Neural progenitor cell (in vitro differentiated cells): ENCODE measurements around the gene A2M. TPM values are rescaled to one million over a fixed set of nuclear protein-coding genes. Genes with fewer than 3 reads are reported as not detected.

ENCODE experiments used
- DNase-seq: peaks from one replicate; pipeline ENCODE4 v3.0.0-alpha.2; 2016; ENCODE audit warnings: low spot score
- H2AFZ ChIP-seq: fragments of 200-600 bp; sonication (generic); replicated peaks from 2 replicates; pipeline ENCODE4 v1.6.1; 2016; ENCODE audit warnings: antibody characterized with exemption
- H3F3A ChIP-seq: fragments of 200-600 bp; sonication (generic); 2 replicates; pipeline ENCODE4 v1.6.1; 2016; ENCODE audit warnings: antibody characterized with exemption, low read depth
- H3K27ac ChIP-seq: fragments of 200-600 bp; sonication (generic); 2 replicates; pipeline ENCODE4 v1.5.1; 2016; ENCODE audit warnings: mild to moderate bottlenecking
- H3K27me3 ChIP-seq: fragments of 200-600 bp; sonication (generic); 2 replicates; pipeline ENCODE4 v1.6.1; 2016; ENCODE audit warnings: mild to moderate bottlenecking, moderate library complexity
- H3K36me3 ChIP-seq: fragments of 200-600 bp; sonication (generic); 2 replicates; pipeline ENCODE4 v1.5.1; 2016
- H3K4me1 ChIP-seq: fragments of 200-600 bp; sonication (generic); 2 replicates; pipeline ENCODE4 v1.6.1; 2016; ENCODE audit warnings: mixed run types
- H3K4me2 ChIP-seq: fragments of 200-600 bp; sonication (generic); 2 replicates; pipeline ENCODE4 v1.6.1; 2016
- H3K4me3 ChIP-seq: fragments of 200-600 bp; sonication (generic); 2 replicates; pipeline ENCODE4 v1.5.1; 2016
- H3K79me2 ChIP-seq: fragments of 200-600 bp; sonication (generic); 2 replicates; pipeline ENCODE4 v1.6.1; 2016; ENCODE audit warnings: low read depth
- H3K9ac ChIP-seq: fragments of 200-600 bp; sonication (generic); 2 replicates; pipeline ENCODE4 v1.6.1; 2016
- H3K9me3 ChIP-seq: fragments of 200-600 bp; sonication (generic); 2 replicates; pipeline ENCODE4 v1.5.1; 2016; ENCODE audit warnings: low read depth
- H4K20me1 ChIP-seq: fragments of 200-600 bp; sonication (generic); 2 replicates; pipeline ENCODE4 v1.6.1; 2016; ENCODE audit warnings: low read depth
- H3K27ac Mint-ChIP-seq: 3 replicates; pipeline ENCODE4 v1.8.0; 2021; ENCODE audit warnings: mixed read lengths
- H3K27me3 Mint-ChIP-seq: 2 replicates; pipeline ENCODE4 v1.8.0; 2022; ENCODE audit warnings: low read depth, mild to moderate bottlenecking, inconsistent platforms, moderate library complexity, mixed read lengths; ENCODE audit not compliant: insufficient read depth
- H3K36me3 Mint-ChIP-seq: 3 replicates; pipeline ENCODE4 v1.8.0; 2021; ENCODE audit warnings: mixed read lengths
- H3K4me1 Mint-ChIP-seq: 3 replicates; pipeline ENCODE4 v1.8.0; 2021; ENCODE audit warnings: mixed read lengths
- H3K4me3 Mint-ChIP-seq: 3 replicates; pipeline ENCODE4 v1.8.0; 2021; ENCODE audit warnings: mild to moderate bottlenecking, moderate library complexity, mixed read lengths
- H3K9me3 Mint-ChIP-seq: 3 replicates; pipeline ENCODE4 v1.8.0; 2020; ENCODE audit warnings: mixed read lengths
- EZH2 ChIP-seq: fragments of 200-600 bp; sonication (generic); IDR thresholded peaks from 2 replicates; pipeline ENCODE4 v1.6.1; 2017; ENCODE audit warnings: antibody characterized with exemption, mild to moderate bottlenecking, moderate library complexity
- EZH2phosphoT487 ChIP-seq: fragments of 200-600 bp; sonication (generic); IDR thresholded peaks from 2 replicates; pipeline ENCODE4 v1.6.1; 2017; ENCODE audit warnings: antibody characterized with exemption
- total RNA-seq: library from RNA; depleted of rRNA; stranded (reverse); fragments of >200 nt; gene quantifications from 2 replicates; pipeline ENCODE4 v1.2.3, GENCODE V29; 2015; ENCODE audit warnings: low replicate concordance
- TF ChIP-seq, protein P1 (sequence below): fragments of 200-600 bp; sonication (generic); IDR thresholded peaks from 2 replicates; pipeline ENCODE4 v1.5.1; 2017; ENCODE audit warnings: antibody characterized with exemption, mild to moderate bottlenecking

The A2M gene
- total RNA-seq, 1 donor from 2014 or later, result not detected

DNA sequence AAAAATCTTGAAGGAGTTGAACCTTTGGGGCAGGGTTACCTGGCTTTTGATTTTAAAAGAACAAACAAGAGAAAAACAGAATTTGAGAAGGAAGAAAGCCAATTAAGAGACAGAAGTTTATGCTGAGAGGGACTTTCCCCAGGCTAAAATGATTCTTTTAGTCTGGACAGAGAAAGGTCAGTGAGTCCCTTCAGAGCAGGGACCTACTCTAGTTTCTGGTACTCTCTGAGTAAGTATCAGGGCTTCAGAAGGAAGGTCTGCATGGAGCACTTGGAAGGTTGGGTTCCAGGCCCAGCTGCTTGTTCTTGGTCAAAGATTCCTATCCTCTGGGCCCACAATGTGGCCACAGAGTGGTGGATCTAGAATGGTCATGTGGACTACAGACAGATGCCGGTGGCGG, 66.8 kb downstream of the A2M start:
- H3K9me3 Mint-ChIP-seq, result no peaks in the 10 kb centered on the region
- H3K27ac Mint-ChIP-seq, result no peak overlapping the region
- H3K79me2 ChIP-seq, result no peaks in the 10 kb centered on the region

DNA sequence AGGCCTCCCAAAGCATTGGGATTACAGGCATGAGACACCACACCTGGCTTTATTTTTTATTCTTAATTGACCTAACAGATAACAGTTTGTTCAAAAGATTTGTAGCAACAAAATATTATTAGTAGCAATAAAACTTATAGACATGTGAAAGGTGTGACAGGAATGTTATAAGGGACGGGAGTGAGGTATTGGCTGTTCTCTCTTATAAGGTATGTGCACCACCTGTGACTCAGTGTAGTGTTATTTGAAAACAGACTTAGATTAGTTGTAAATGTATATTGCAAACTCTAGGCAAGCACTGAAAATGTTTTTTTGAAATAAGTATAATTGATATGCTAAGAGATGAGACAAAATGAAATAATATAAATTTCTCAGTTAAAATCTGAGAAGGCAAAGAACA, 68.6 kb downstream of the A2M start:
- no peak overlapping the region for H3K4me3 Mint-ChIP-seq
- Histone ChIP-seq H4K20me1 (no peaks in the 10 kb centered on the region), H3F3A (no peaks in the 10 kb centered on the region), H3K27me3 (no peaks in the 10 kb centered on the region), H3K36me3 (no peaks in the 10 kb centered on the region), H3K4me2 (no peak overlapping the region), H2AFZ (no peak overlapping the region), H3K27ac (no peak overlapping the region), H3K9ac (no peak overlapping the region), H3K4me1 (no peaks in the 10 kb centered on the region), H3K9me3 (no peaks in the 10 kb centered on the region), H3K79me2 (no peaks in the 10 kb centered on the region), H3K4me3 (no peak overlapping the region)
- no peak for DNase-seq
- no peaks in the 10 kb centered on the region for H3K36me3 Mint-ChIP-seq
- H3K27ac Mint-ChIP-seq, result no peak overlapping the region
- H3K4me1 Mint-ChIP-seq, result peaks cover 2% of the 10 kb centered on the region
- no peaks in the 10 kb centered on the region for H3K9me3 Mint-ChIP-seq
- TF ChIP-seq EZH2 (no peak), EZH2phosphoT487 (no peak)
- TF ChIP-seq, protein P1, sequence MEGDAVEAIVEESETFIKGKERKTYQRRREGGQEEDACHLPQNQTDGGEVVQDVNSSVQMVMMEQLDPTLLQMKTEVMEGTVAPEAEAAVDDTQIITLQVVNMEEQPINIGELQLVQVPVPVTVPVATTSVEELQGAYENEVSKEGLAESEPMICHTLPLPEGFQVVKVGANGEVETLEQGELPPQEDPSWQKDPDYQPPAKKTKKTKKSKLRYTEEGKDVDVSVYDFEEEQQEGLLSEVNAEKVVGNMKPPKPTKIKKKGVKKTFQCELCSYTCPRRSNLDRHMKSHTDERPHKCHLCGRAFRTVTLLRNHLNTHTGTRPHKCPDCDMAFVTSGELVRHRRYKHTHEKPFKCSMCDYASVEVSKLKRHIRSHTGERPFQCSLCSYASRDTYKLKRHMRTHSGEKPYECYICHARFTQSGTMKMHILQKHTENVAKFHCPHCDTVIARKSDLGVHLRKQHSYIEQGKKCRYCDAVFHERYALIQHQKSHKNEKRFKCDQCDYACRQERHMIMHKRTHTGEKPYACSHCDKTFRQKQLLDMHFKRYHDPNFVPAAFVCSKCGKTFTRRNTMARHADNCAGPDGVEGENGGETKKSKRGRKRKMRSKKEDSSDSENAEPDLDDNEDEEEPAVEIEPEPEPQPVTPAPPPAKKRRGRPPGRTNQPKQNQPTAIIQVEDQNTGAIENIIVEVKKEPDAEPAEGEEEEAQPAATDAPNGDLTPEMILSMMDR, result no peak
- H3K27me3 Mint-ChIP-seq, result no peaks in the 10 kb centered on the region

More for the DNA sequence above, 66.8 kb downstream of the A2M start:
- no peaks in the 10 kb centered on the region for H3K36me3 Mint-ChIP-seq
- Histone ChIP-seq H3K4me1 (no peaks in the 10 kb centered on the region), H3K27ac (no peak overlapping the region), H3K36me3 (no peaks in the 10 kb centered on the region), H4K20me1 (no peaks in the 10 kb centered on the region), H2AFZ (no peak overlapping the region), H3K9ac (no peak overlapping the region), H3F3A (no peaks in the 10 kb centered on the region), H3K4me2 (no peak overlapping the region), H3K27me3 (no peaks in the 10 kb centered on the region), H3K9me3 (no peaks in the 10 kb centered on the region), H3K4me3 (no peak overlapping the region)
- peaks cover 2% of the 10 kb centered on the region for H3K27me3 Mint-ChIP-seq
- peaks cover 2% of the 10 kb centered on the region for H3K4me1 Mint-ChIP-seq
- TF ChIP-seq EZH2phosphoT487 (no peak), EZH2 (no peak)
- TF ChIP-seq, protein P1, result no peak
- no peak overlapping the region for H3K4me3 Mint-ChIP-seq
- no peak for DNase-seq

DNA sequence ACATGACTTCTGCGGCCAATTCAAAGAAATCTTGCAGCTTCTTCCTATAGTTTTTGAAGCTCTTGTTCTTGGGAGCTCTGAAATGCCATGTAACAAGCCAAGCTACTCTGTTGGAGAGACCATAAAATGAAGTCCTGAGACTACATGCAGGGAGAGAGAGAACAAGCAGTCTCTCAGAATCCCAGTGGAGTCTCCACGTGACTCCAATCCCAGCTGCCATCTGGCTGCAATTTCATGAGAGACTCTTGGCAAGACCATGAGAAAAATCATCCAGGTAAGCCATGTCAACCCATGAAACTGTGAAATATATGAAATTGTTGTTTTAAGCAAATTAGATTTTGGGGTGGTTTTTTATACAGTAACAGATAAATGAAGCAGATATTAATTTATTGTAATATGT, 72.0 kb downstream of the A2M start:
- no peak overlapping the region for H3K4me3 Mint-ChIP-seq
- no peaks in the 10 kb centered on the region for H3K4me1 Mint-ChIP-seq
- H3K9me3 Mint-ChIP-seq, result no peaks in the 10 kb centered on the region
- TF ChIP-seq EZH2, result no peak
- no peak for TF ChIP-seq EZH2phosphoT487
- H3K4me2 ChIP-seq, result no peak overlapping the region
- H3K79me2 ChIP-seq, result no peaks in the 10 kb centered on the region
- no peak for DNase-seq
- no peaks in the 10 kb centered on the region for H3K36me3 ChIP-seq
- H3K27ac Mint-ChIP-seq, result no peak overlapping the region
- H3K27me3 ChIP-seq, result no peaks in the 10 kb centered on the region
- no peaks in the 10 kb centered on the region for H3K27me3 Mint-ChIP-seq
- no peaks in the 10 kb centered on the region for H4K20me1 ChIP-seq
- H3K4me3 ChIP-seq, result no peak overlapping the region
- no peaks in the 10 kb centered on the region for H3K36me3 Mint-ChIP-seq
- H3K4me1 ChIP-seq, result no peaks in the 10 kb centered on the region
- no peak overlapping the region for H3K27ac ChIP-seq
- no peaks in the 10 kb centered on the region for H3K9me3 ChIP-seq
- no peak overlapping the region for H2AFZ ChIP-seq
- H3F3A ChIP-seq, result no peaks in the 10 kb centered on the region
- no peak overlapping the region for H3K9ac ChIP-seq

DNA sequence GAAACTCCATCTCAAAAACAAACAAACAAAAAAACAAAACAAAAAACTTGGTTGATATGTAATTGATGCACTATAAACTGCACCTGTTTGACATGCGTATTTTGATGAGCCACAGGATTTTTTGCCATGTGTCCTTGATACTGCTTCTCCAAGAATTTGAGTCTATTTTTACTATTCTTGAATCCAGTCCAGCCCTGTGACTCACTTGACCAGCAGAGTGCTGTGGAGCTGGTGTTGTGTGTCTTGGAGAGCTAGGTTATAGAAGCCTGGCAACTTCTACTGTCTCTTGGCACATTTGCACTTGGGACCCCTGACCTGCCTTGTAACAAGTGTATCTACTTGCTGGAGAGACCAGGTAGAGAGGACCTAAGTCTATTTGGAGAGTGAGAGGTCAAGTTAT, 74.4 kb downstream of the A2M start:
- H3K36me3 Mint-ChIP-seq, result no peaks in the 10 kb centered on the region
- DNase-seq, result no peak
- Histone ChIP-seq H3K36me3 (no peaks in the 10 kb centered on the region), H3K79me2 (no peaks in the 10 kb centered on the region), H4K20me1 (no peaks in the 10 kb centered on the region), H3K4me3 (no peak overlapping the region), H2AFZ (no peak overlapping the region), H3K27ac (no peak overlapping the region), H3K27me3 (no peaks in the 10 kb centered on the region), H3K9me3 (no peaks in the 10 kb centered on the region), H3F3A (no peaks in the 10 kb centered on the region), H3K9ac (no peak overlapping the region), H3K4me1 (no peaks in the 10 kb centered on the region), H3K4me2 (no peak overlapping the region)
- TF ChIP-seq EZH2 (no peak), EZH2phosphoT487 (no peak)
- TF ChIP-seq, protein P1, result no peak
- no peaks in the 10 kb centered on the region for H3K9me3 Mint-ChIP-seq
- peaks cover 4% of the 10 kb centered on the region for H3K4me1 Mint-ChIP-seq
- H3K27ac Mint-ChIP-seq, result no peak overlapping the region
- H3K27me3 Mint-ChIP-seq, result no peaks in the 10 kb centered on the region
- no peak overlapping the region for H3K4me3 Mint-ChIP-seq
